22Rv1 (cell line): ENCODE results near the gene USP28.

Experiments
- ZFX ChIP-seq: fragments of 450-650 bp; IDR thresholded peaks from 2 replicates; pipeline ENCODE4 v1.6.1; 2017; ENCODE audit warnings: antibody characterized with exemption, borderline replicate concordance
- TF ChIP-seq, protein P1 (sequence below): fragments of 450-650 bp; IDR thresholded peaks from 2 replicates; pipeline ENCODE4 v1.5.1; 2017; ENCODE audit warnings: mild to moderate bottlenecking

DNA sequence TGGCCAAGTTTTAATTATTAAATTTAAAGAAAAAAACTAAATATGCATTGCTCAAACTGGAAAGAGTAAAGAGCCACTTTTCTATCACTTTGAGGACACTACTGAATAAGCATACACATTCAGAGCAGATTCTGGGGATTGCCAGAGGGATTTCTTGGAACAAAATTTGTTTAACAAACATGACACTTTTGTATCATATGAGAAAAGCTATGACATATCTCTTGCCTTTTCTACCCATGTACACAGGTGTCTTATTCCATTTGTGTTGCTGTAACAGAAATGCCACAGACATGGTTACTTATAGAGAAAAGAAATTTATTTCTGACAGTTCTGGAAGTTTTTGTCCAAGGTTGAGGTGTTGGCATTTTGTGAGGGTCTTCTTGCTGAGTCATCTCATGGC, 13.5 kb upstream of the USP28 start:
- TF ChIP-seq, protein P1, sequence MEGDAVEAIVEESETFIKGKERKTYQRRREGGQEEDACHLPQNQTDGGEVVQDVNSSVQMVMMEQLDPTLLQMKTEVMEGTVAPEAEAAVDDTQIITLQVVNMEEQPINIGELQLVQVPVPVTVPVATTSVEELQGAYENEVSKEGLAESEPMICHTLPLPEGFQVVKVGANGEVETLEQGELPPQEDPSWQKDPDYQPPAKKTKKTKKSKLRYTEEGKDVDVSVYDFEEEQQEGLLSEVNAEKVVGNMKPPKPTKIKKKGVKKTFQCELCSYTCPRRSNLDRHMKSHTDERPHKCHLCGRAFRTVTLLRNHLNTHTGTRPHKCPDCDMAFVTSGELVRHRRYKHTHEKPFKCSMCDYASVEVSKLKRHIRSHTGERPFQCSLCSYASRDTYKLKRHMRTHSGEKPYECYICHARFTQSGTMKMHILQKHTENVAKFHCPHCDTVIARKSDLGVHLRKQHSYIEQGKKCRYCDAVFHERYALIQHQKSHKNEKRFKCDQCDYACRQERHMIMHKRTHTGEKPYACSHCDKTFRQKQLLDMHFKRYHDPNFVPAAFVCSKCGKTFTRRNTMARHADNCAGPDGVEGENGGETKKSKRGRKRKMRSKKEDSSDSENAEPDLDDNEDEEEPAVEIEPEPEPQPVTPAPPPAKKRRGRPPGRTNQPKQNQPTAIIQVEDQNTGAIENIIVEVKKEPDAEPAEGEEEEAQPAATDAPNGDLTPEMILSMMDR = no peak
- TF ChIP-seq ZFX = no peak
